GM23338 (cell line): ENCODE results near the gene TRAK1.

Source experiments
- CTCF ChIP-seq, 2 experiments: fragments of 200-600 bp in 1 of 2; sonication (generic) in 1 of 2; conservative IDR thresholded peaks; 2 replicates each; pipeline versions ENCODE4 v1.5.1 to v1.6.1; 2016 to 2017; ENCODE audit warnings: antibody characterized with exemption in 2 of 2, low read depth in 2 of 2, mild to moderate bottlenecking in 2 of 2, moderate library complexity in 1 of 2
- ETS1 ChIP-seq: IDR thresholded peaks from 2 replicates; pipeline ENCODE4 v1.6.1; 2016; ENCODE audit warnings: antibody characterized with exemption
- EZH2 ChIP-seq: fragments of 200-600 bp; sonication (generic); IDR thresholded peaks from one replicate; pipeline ENCODE4 v1.8.0; 2017; ENCODE audit warnings: antibody characterized with exemption, mild to moderate bottlenecking, low read depth; ENCODE audit not compliant: unreplicated experiment
- EZH2phosphoT487 ChIP-seq: fragments of 200-600 bp; sonication (generic); IDR thresholded peaks from one replicate; pipeline ENCODE4 v1.8.1; 2018; ENCODE audit warnings: antibody characterized with exemption; ENCODE audit not compliant: unreplicated experiment
- NANOG ChIP-seq: IDR thresholded peaks from 2 replicates; pipeline ENCODE4 v1.6.1; 2016; ENCODE audit warnings: antibody characterized with exemption, borderline replicate concordance
- POLR2AphosphoS5 ChIP-seq: IDR thresholded peaks from 2 replicates; pipeline ENCODE4 v1.6.1; 2016; ENCODE audit warnings: antibody characterized with exemption, low read depth
- REST ChIP-seq: IDR thresholded peaks from one replicate; pipeline ENCODE4 v1.6.1; 2018; ENCODE audit warnings: antibody characterized with exemption; ENCODE audit not compliant: unreplicated experiment
- STAT1 ChIP-seq: IDR thresholded peaks from one replicate; pipeline ENCODE4 v1.6.1; 2016; ENCODE audit warnings: antibody characterized with exemption; ENCODE audit not compliant: unreplicated experiment

- TF ChIP-seq CTCF (conservative IDR thresholded peaks at IDR 0.05; ENCODE audit: low read depth in 2 of 2) (no peak), EZH2 (no peak), POLR2AphosphoS5 (no peak), ETS1 (no peak), NANOG (no peak), EZH2phosphoT487 (no peak), STAT1 (no peak), REST (no peak)
These were observed 93.7 kb downstream of the TRAK1 start for GRCh38 chr3:42184651-42185443.
